Osteocyte (in vitro differentiated cells): ENCODE measurements around the gene MAP3K9. TPM values are rescaled to one million over a fixed set of nuclear protein-coding genes. Genes with fewer than 3 reads are reported as not detected.

Experiments used
- DNase-seq: peaks from one replicate; pipeline ENCODE4 v3.0.0; 2021; ENCODE audit warnings: mixed read lengths; ENCODE audit not compliant: unreplicated experiment; ENCODE audit errors: extremely low spot score
- H3K27ac Mint-ChIP-seq: one replicate; pipeline ENCODE4 v1.8.0; 2021; ENCODE audit warnings: mild to moderate bottlenecking, mixed read lengths; ENCODE audit not compliant: unreplicated experiment
- H3K27me3 Mint-ChIP-seq: one replicate; pipeline ENCODE4 v1.8.0; 2021; ENCODE audit warnings: mixed read lengths; ENCODE audit not compliant: unreplicated experiment
- H3K36me3 Mint-ChIP-seq: one replicate; pipeline ENCODE4 v1.8.0; 2021; ENCODE audit warnings: mixed read lengths; ENCODE audit not compliant: unreplicated experiment
- H3K4me1 Mint-ChIP-seq: one replicate; pipeline ENCODE4 v1.8.0; 2021; ENCODE audit warnings: mixed read lengths; ENCODE audit not compliant: unreplicated experiment
- H3K4me3 Mint-ChIP-seq: one replicate; pipeline ENCODE4 v1.8.0; 2021; ENCODE audit warnings: mild to moderate bottlenecking, moderate library complexity, mixed read lengths; ENCODE audit not compliant: unreplicated experiment
- H3K9me3 Mint-ChIP-seq: one replicate; pipeline ENCODE4 v1.8.0; 2021; ENCODE audit warnings: mixed read lengths; ENCODE audit not compliant: unreplicated experiment
- total RNA-seq: library from RNA; stranded (reverse); gene quantifications from 2 replicates; pipeline ENCODE4 v1.2.1, GENCODE V29; 2021
- TF ChIP-seq, protein P1 (sequence below): fragments of 200-600 bp; sonication (generic); IDR thresholded peaks from 2 replicates; pipeline ENCODE4 v1.5.0; 2021; ENCODE audit warnings: antibody characterized with exemption, mild to moderate bottlenecking, moderate library complexity

MAP3K9 gene
- total RNA-seq, 1 donor from 2014 or later: 1.3 TPM

DNA sequence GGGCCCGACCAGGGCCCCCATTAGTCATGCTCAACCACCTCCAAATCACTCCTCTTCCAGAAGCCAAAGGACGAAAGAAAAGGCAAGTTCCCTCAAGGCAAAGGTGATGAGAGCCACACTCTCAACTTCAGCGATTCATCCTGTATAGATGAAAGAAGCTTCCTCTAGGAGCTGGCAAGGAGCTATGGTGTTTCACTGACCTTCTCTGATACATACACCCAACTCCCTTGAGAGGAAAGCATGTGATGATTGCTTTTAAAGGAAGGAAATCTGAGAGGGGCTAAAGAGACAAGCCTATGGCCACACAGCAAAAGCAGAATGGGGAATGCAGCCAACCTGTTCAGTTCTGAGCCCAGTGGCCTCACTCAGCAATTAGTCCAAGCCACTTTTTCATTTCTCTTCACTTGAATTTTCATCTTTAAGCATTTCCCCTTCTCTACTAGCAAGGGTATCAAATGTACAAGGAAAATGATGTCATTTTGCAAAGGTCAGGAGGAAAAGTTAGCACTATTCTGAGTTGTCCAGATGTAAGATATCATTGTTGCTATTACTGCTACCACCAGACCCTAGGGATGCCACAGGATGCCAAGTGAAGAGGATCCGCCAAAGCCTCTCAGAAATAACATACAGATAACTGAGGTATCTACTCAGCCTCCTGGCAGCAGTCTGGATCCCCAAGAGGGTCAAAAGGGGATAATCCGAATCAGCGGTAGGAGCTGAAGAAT lies 82.5 kb downstream of the MAP3K9 start:
- H3K27me3 Mint-ChIP-seq: peaks cover 2% of the 10 kb centered on the region
- H3K9me3 Mint-ChIP-seq: peaks cover 3% of the 10 kb centered on the region
- H3K36me3 Mint-ChIP-seq: no peaks in the 10 kb centered on the region
- H3K27ac Mint-ChIP-seq: no peak overlapping the region
- H3K4me1 Mint-ChIP-seq: no peaks in the 10 kb centered on the region
- no peak overlapping the region for H3K4me3 Mint-ChIP-seq
- TF ChIP-seq, protein P1, sequence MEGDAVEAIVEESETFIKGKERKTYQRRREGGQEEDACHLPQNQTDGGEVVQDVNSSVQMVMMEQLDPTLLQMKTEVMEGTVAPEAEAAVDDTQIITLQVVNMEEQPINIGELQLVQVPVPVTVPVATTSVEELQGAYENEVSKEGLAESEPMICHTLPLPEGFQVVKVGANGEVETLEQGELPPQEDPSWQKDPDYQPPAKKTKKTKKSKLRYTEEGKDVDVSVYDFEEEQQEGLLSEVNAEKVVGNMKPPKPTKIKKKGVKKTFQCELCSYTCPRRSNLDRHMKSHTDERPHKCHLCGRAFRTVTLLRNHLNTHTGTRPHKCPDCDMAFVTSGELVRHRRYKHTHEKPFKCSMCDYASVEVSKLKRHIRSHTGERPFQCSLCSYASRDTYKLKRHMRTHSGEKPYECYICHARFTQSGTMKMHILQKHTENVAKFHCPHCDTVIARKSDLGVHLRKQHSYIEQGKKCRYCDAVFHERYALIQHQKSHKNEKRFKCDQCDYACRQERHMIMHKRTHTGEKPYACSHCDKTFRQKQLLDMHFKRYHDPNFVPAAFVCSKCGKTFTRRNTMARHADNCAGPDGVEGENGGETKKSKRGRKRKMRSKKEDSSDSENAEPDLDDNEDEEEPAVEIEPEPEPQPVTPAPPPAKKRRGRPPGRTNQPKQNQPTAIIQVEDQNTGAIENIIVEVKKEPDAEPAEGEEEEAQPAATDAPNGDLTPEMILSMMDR: no peak
- no peak for DNase-seq

DNA sequence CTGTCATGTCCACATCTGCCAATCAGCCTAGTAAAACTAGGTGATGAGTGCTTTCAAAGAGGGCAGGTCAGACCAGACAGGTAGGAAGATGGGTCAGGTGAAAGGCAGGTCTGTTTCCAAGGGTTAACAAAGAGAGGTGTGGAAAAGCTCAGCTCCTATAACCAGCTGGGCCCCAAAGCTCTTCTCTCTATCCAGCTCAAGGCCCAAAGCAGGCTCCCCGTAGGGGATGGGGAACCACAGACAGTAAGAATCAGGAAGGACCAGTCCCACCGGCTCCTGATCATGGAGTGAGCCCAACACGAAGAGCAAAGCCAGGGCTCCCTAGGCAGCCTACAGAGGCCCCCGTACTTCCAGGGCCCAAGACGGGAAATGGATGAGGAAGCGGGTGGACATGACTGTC lies 84.4 kb downstream of the MAP3K9 start:
- H3K36me3 Mint-ChIP-seq: no peaks in the 10 kb centered on the region
- peaks cover 2% of the 10 kb centered on the region for H3K27me3 Mint-ChIP-seq
- no peak for DNase-seq
- H3K9me3 Mint-ChIP-seq: no peaks in the 10 kb centered on the region
- H3K27ac Mint-ChIP-seq: no peak overlapping the region
- no peaks in the 10 kb centered on the region for H3K4me1 Mint-ChIP-seq
- TF ChIP-seq, protein P1: no peak
- no peak overlapping the region for H3K4me3 Mint-ChIP-seq

DNA sequence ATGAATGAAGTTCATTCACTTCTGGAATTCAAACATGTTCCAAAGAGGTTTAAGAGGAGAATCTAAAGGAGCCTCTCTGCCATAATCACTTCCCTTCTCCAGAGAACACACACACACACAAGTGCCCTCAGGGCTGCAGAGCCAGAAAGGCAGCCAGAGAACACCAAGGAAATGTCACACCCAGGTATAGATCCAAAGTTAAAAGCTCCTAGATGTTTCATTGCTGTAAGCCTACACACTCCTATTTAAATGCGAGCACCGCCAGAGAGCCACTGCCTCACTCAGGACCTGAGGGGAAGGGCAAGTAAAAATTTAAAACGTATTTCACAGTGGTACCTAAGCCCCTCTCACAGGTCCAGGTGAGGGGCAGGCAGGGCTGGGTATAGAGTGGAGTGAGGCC lies 85.2 kb downstream of the MAP3K9 start:
- Mint-ChIP-seq H3K27ac (no peak overlapping the region), H3K4me3 (no peak overlapping the region), H3K27me3 (peaks cover 2% of the 10 kb centered on the region), H3K9me3 (no peaks in the 10 kb centered on the region), H3K36me3 (no peaks in the 10 kb centered on the region), H3K4me1 (no peaks in the 10 kb centered on the region)
- TF ChIP-seq, protein P1: no peak
- no peak for DNase-seq

DNA sequence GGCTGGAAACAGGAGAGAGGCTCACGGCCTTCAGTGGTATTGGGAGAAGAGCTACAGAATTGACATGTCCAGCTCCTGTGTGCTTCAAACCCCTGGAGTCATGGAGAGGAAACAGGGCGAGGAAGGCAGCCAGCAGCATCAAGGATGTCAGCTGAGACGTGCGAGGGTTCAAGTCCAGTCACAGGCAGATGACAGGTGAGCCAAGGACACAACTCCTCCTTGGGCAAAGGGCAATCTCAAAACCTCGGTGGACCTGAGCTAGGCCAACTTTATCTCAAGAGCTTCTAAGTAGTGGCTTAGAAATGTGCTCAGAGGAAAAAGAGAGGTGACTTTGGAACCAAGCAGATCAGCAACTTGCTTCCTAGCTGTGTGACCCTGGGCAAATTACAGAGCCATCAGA lies 86.0 kb downstream of the MAP3K9 start:
- TF ChIP-seq, protein P1: no peak
- no peaks in the 10 kb centered on the region for H3K36me3 Mint-ChIP-seq
- DNase-seq: no peak
- H3K4me1 Mint-ChIP-seq: no peaks in the 10 kb centered on the region
- no peaks in the 10 kb centered on the region for H3K9me3 Mint-ChIP-seq
- no peak overlapping the region for H3K4me3 Mint-ChIP-seq
- peaks cover 2% of the 10 kb centered on the region for H3K27me3 Mint-ChIP-seq
- H3K27ac Mint-ChIP-seq: no peak overlapping the region

DNA sequence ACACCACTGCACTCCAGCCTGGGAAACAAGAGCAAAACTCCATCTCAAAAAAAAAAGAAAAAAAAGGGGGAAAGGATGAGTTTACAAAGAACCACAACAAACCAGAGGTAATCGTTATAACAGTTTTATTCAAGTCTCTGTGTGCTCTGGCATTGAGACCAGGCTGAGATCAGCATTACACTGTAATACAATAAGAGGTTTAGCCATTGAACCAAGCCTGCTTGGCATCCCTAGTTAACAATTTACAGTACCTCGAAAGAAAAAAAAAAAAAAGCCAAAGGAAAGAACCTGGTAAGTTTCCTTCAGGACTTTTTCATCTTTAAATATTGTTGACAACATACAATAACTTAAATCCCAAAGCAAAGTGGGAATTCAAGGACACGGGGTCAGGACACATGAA lies 86.9 kb downstream of the MAP3K9 start:
- no peaks in the 10 kb centered on the region for H3K36me3 Mint-ChIP-seq
- no peaks in the 10 kb centered on the region for H3K4me1 Mint-ChIP-seq
- H3K27ac Mint-ChIP-seq: no peak overlapping the region
- H3K27me3 Mint-ChIP-seq: peaks cover 2% of the 10 kb centered on the region
- no peak for DNase-seq
- no peaks in the 10 kb centered on the region for H3K9me3 Mint-ChIP-seq
- H3K4me3 Mint-ChIP-seq: no peak overlapping the region
- TF ChIP-seq, protein P1: no peak
